ENCODE measurements around the gene TSC22D4.
"Not testable (repeated sequence)": the region's sequence is repeated elsewhere in the genome, so short reads cannot be mapped to it uniquely, and the experiment has no call there.

The TSC22D4 gene

GRCh38 chr7:100443096-100443840, 35.7 kb downstream of the TSC22D4 start:
- no peaks in the 10 kb centered on the region for H3K36me3 ChIP-seq (ENCODE audit: control insufficient read depth, insufficient read depth, low read length)
- no peak for DNase-seq
- H2BK5ac ChIP-seq (ENCODE audit: low read length): no peak overlapping the region
- H2AK5ac ChIP-seq (ENCODE audit: low read length): no peak overlapping the region
- no peak overlapping the region for H3K56ac ChIP-seq (ENCODE audit: low read length)
- no peak overlapping the region for H3K27ac ChIP-seq (ENCODE audit: low read depth, low read length)
- H3K27me3 ChIP-seq (ENCODE audit: insufficient read depth, low read length, poor library complexity): no peaks in the 10 kb centered on the region
- H3K4me3 ChIP-seq (ENCODE audit: low read length): no peak overlapping the region
- H3K18ac ChIP-seq (ENCODE audit: low read length): no peak overlapping the region
- no peak overlapping the region for H3K4ac ChIP-seq (ENCODE audit: low read depth, low read length)
- WGBS (ENCODE audit: extremely low coverage, insufficient coverage, low lambda C conversion rate): no CpG with 5 or more reads among the region's 9 CpGs
- no peak overlapping the region for H4K8ac ChIP-seq (ENCODE audit: low read depth, low read length)
- H3K23ac ChIP-seq (ENCODE audit: low read length): no peak overlapping the region
- H3K4me2 ChIP-seq (ENCODE audit: low read length): no peak overlapping the region
- no peak overlapping the region for H4K5ac ChIP-seq (ENCODE audit: low read length)
- H3K4me1 ChIP-seq (ENCODE audit: control insufficient read depth, low read depth, low read length): no peaks in the 10 kb centered on the region
- no peak overlapping the region for H2BK120ac ChIP-seq (ENCODE audit: low read depth, low read length)
- no peaks in the 10 kb centered on the region for H3K79me2 ChIP-seq (ENCODE audit: control insufficient read depth, insufficient read depth, low read length)
- H3K79me1 ChIP-seq (ENCODE audit: low read length): no peaks in the 10 kb centered on the region
- H2BK15ac ChIP-seq (replicated peaks; ENCODE audit: low read depth): no peak overlapping the region
- H3K9ac ChIP-seq (ENCODE audit: low read length): no peak overlapping the region

DNA sequence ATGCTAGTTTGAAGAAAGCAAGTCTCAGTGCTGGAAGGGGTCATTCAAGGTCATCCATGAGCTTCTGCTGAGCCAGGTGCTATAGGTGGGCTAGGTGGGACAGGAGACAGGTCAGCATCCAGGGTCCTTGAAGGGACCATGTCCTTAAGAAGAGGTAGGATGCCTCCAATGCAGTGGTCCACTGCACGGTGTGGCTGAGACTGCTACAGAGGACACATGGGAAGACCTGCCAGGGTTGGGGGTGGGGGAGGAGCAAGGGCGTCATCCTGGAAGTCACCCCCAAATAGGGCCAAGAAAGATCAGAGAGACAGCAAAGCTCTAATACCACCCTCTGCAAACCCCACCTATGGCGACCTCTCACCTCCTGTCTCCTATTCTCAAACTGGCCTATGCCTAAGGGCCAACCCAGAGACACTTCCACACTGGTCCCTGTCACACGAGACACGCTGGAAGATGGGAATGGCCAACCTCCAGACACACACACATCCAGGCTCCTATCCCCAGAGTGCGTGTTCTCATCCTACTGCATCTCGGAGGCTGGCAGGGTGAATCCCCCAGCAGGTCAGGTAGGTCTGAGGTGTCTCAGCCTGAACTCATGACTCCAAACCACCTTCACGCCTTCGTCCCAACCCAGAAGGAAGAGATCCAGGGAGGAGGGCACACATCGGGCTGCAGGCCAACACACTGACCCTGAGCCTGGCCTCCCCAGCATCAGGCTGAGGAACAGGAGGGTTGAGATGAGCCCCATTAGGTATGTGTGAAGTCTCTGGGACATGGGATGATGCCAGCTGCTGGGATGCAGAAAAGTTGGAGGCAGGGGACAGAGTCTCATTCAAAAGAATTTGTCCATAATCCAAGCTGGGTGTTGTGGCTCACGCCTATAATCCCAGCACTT, 37.1 kb downstream of the TSC22D4 start:
- H3K4me2 ChIP-seq (ENCODE audit: low read length): no peak overlapping the region
- H3K79me2 ChIP-seq (ENCODE audit: control insufficient read depth, insufficient read depth, low read length): no peaks in the 10 kb centered on the region
- H3K18ac ChIP-seq (ENCODE audit: low read length): no peak overlapping the region
- no peak overlapping the region for H3K4ac ChIP-seq (ENCODE audit: low read depth, low read length)
- no peaks in the 10 kb centered on the region for H3K36me3 ChIP-seq (ENCODE audit: control insufficient read depth, insufficient read depth, low read length)
- WGBS (ENCODE audit: extremely low coverage, insufficient coverage, low lambda C conversion rate): no CpG with 5 or more reads among the region's 11 CpGs
- H2BK15ac ChIP-seq (replicated peaks; ENCODE audit: low read depth): no peak overlapping the region
- no peak overlapping the region for H3K56ac ChIP-seq (ENCODE audit: low read length)
- no peak overlapping the region for H3K23ac ChIP-seq (ENCODE audit: low read length)
- H3K4me3 ChIP-seq (ENCODE audit: low read length): no peak overlapping the region
- no peak overlapping the region for H2BK5ac ChIP-seq (ENCODE audit: low read length)
- H4K5ac ChIP-seq (ENCODE audit: low read length): no peak overlapping the region
- H3K27ac ChIP-seq (ENCODE audit: low read depth, low read length): no peak overlapping the region
- H3K9ac ChIP-seq (ENCODE audit: low read length): no peak overlapping the region
- DNase-seq: no peak
- no peaks in the 10 kb centered on the region for H3K27me3 ChIP-seq (ENCODE audit: insufficient read depth, low read length, poor library complexity)
- H3K79me1 ChIP-seq (ENCODE audit: low read length): no peaks in the 10 kb centered on the region
- H2BK120ac ChIP-seq (ENCODE audit: low read depth, low read length): no peak overlapping the region
- no peaks in the 10 kb centered on the region for H3K4me1 ChIP-seq (ENCODE audit: control insufficient read depth, low read depth, low read length)
- no peak overlapping the region for H4K8ac ChIP-seq (ENCODE audit: low read depth, low read length)
- no peak overlapping the region for H2AK5ac ChIP-seq (ENCODE audit: low read length)

- H3K23ac ChIP-seq (ENCODE audit: low read length); H3K18ac ChIP-seq (ENCODE audit: low read length); H2BK15ac ChIP-seq (replicated peaks; ENCODE audit: low read depth); DNase-seq; H4K8ac ChIP-seq (ENCODE audit: low read depth, low read length); H2BK120ac ChIP-seq (ENCODE audit: low read depth, low read length); H3K79me2 ChIP-seq (ENCODE audit: control insufficient read depth, insufficient read depth, low read length); H3K4me3 ChIP-seq (ENCODE audit: low read length); H3K27ac ChIP-seq (ENCODE audit: low read depth, low read length); H2AK5ac ChIP-seq (ENCODE audit: low read length); H3K9ac ChIP-seq (ENCODE audit: low read length); H3K56ac ChIP-seq (ENCODE audit: low read length); H3K36me3 ChIP-seq (ENCODE audit: control insufficient read depth, insufficient read depth, low read length); H2BK5ac ChIP-seq (ENCODE audit: low read length); H3K4me2 ChIP-seq (ENCODE audit: low read length); H3K4me1 ChIP-seq (ENCODE audit: control insufficient read depth, low read depth, low read length); H4K5ac ChIP-seq (ENCODE audit: low read length); H3K27me3 ChIP-seq (ENCODE audit: insufficient read depth, low read length, poor library complexity); H3K79me1 ChIP-seq (ENCODE audit: low read length); H3K4ac ChIP-seq (ENCODE audit: low read depth, low read length): not testable (repeated sequence)
- WGBS (ENCODE audit: extremely low coverage, insufficient coverage, low lambda C conversion rate): no CpG with 5 or more reads among the region's 7 CpGs
These were observed 39.8 kb downstream of the TSC22D4 start for GRCh38 chr7:100439244-100439643.

DNA sequence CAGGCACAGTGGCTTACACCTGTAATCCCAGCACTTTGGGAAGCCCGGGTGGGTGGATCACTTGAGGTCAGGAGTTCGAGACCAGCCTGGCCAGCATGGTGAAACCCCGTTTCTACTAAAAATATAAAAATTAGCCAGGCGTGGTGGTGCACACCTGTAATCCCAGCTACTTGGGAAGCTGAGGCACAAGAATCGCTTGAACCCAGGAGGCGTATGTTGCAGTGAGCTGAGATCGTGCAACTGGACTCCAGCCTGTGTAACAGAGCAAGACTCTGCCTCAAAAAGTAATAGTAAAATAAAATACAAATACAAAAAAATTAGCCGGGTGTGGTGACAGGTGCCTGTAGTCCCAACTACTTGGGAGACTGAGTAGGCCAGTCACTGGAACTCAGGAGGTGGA, 40.3 kb downstream of the TSC22D4 start:
- not testable (repeated sequence) for H3K79me1 ChIP-seq (ENCODE audit: low read length); H3K4me1 ChIP-seq (ENCODE audit: control insufficient read depth, low read depth, low read length); H2AK5ac ChIP-seq (ENCODE audit: low read length); H3K9ac ChIP-seq (ENCODE audit: low read length); H2BK15ac ChIP-seq (replicated peaks; ENCODE audit: low read depth); H3K4me2 ChIP-seq (ENCODE audit: low read length); H3K36me3 ChIP-seq (ENCODE audit: control insufficient read depth, insufficient read depth, low read length); H2BK5ac ChIP-seq (ENCODE audit: low read length); H3K23ac ChIP-seq (ENCODE audit: low read length); H3K4ac ChIP-seq (ENCODE audit: low read depth, low read length); H4K5ac ChIP-seq (ENCODE audit: low read length); H3K56ac ChIP-seq (ENCODE audit: low read length); H4K8ac ChIP-seq (ENCODE audit: low read depth, low read length); H3K27ac ChIP-seq (ENCODE audit: low read depth, low read length); H3K18ac ChIP-seq (ENCODE audit: low read length); H3K4me3 ChIP-seq (ENCODE audit: low read length); DNase-seq; H3K27me3 ChIP-seq (ENCODE audit: insufficient read depth, low read length, poor library complexity); H2BK120ac ChIP-seq (ENCODE audit: low read depth, low read length)
- WGBS (ENCODE audit: extremely low coverage, insufficient coverage, low lambda C conversion rate): no CpG with 5 or more reads among the region's 8 CpGs
- peaks cover 12% of the 10 kb centered on the region for H3K79me2 ChIP-seq (ENCODE audit: control insufficient read depth, insufficient read depth, low read length)

- Histone ChIP-seq H4K5ac (ENCODE audit: low read length) (no peak overlapping the region), H2BK5ac (ENCODE audit: low read length) (no peak overlapping the region), H2AK5ac (ENCODE audit: low read length) (no peak overlapping the region), H3K4ac (ENCODE audit: low read depth, low read length) (no peak overlapping the region), H3K9ac (ENCODE audit: low read length) (no peak overlapping the region), H4K8ac (ENCODE audit: low read depth, low read length) (no peak overlapping the region), H3K79me2 (ENCODE audit: control insufficient read depth, insufficient read depth, low read length) (peaks cover 16% of the 10 kb centered on the region), H3K4me3 (ENCODE audit: low read length) (no peak overlapping the region), H3K4me2 (ENCODE audit: low read length) (no peak overlapping the region), H3K18ac (ENCODE audit: low read length) (no peak overlapping the region), H3K4me1 (ENCODE audit: control insufficient read depth, low read depth, low read length) (no peaks in the 10 kb centered on the region), H3K79me1 (ENCODE audit: low read length) (peaks cover 10% of the 10 kb centered on the region), H3K36me3 (ENCODE audit: control insufficient read depth, insufficient read depth, low read length) (peaks cover under 1% of the 10 kb centered on the region), H3K27me3 (ENCODE audit: insufficient read depth, low read length, poor library complexity) (no peaks in the 10 kb centered on the region), H3K27ac (ENCODE audit: low read depth, low read length) (no peak overlapping the region), H2BK15ac (replicated peaks; ENCODE audit: low read depth) (no peak overlapping the region), H2BK120ac (ENCODE audit: low read depth, low read length) (no peak overlapping the region), H3K23ac (ENCODE audit: low read length) (no peak overlapping the region), H3K56ac (ENCODE audit: low read length) (no peak overlapping the region)
- DNase-seq: no peak
- 100% methylated on average over 1 of the region's 2 CpGs for WGBS (ENCODE audit: extremely low coverage, insufficient coverage, low lambda C conversion rate)
These were observed 40.8 kb downstream of the TSC22D4 start for GRCh38 chr7:100438172-100438571.

Measured in mesendoderm (in vitro differentiated cells).